OCI-LY1 (cell line): Measurements from ENCODE around the gene S100A14.
"Not testable (repeated sequence)": the region's sequence is repeated elsewhere in the genome, so short reads cannot be mapped to it uniquely, and the experiment has no call there.

ENCODE experiments used
- H2AFZ ChIP-seq: fragments of 200-600 bp; sonication (generic), shearing (Covaris generic); 2 replicates; pipeline ENCODE4 v1.6.0; 2014; ENCODE audit warnings: antibody characterized with exemption, mild to moderate bottlenecking, low read length
- H3F3A ChIP-seq: fragments of 200-600 bp; sonication (generic), shearing (Covaris generic); 2 replicates; pipeline ENCODE4 v1.6.0; 2014; ENCODE audit warnings: mild to moderate bottlenecking, antibody characterized with exemption, low read length, moderate library complexity; ENCODE audit not compliant: insufficient read depth
- H3K27ac ChIP-seq: fragments of 200-600 bp; sonication (generic); 2 replicates; pipeline ENCODE4 v1.5.1; 2014; ENCODE audit warnings: low read length, mixed run types, mild to moderate bottlenecking, low read depth; ENCODE audit not compliant: poor library complexity, severe bottlenecking
- H3K27me3 ChIP-seq: fragments of 200-600 bp; sonication (generic); 2 replicates; pipeline ENCODE4 v1.6.0; 2014; ENCODE audit warnings: antibody characterized with exemption, mild to moderate bottlenecking, low read length, moderate library complexity; ENCODE audit not compliant: insufficient read depth
- H3K36me3 ChIP-seq: fragments of 200-600 bp; sonication (generic); 2 replicates; pipeline ENCODE4 v1.6.1; 2014; ENCODE audit warnings: mild to moderate bottlenecking, antibody characterized with exemption, low read length, moderate library complexity, mixed read lengths; ENCODE audit not compliant: insufficient read depth
- H3K4me1 ChIP-seq: fragments of 200-600 bp; sonication (generic); 2 replicates; pipeline ENCODE4 v1.5.1; 2014; ENCODE audit warnings: mild to moderate bottlenecking, low read length, moderate library complexity; ENCODE audit not compliant: insufficient read depth, severe bottlenecking
- H3K4me2 ChIP-seq: fragments of 200-600 bp; sonication (generic), shearing (Covaris generic); 2 replicates; pipeline ENCODE4 v1.6.1; 2014; ENCODE audit warnings: low read length
- H3K4me3 ChIP-seq: fragments of 200-600 bp; sonication (generic); 2 replicates; pipeline ENCODE4 v1.5.1; 2014; ENCODE audit warnings: low read length, low read depth, mild to moderate bottlenecking, mixed read lengths; ENCODE audit not compliant: poor library complexity, severe bottlenecking
- H3K79me2 ChIP-seq: fragments of 200-600 bp; shearing (Covaris generic); 2 replicates; pipeline ENCODE4 v1.6.1; 2016; ENCODE audit warnings: mixed run types, low read length, mixed read lengths; ENCODE audit not compliant: insufficient read depth
- H3K9ac ChIP-seq: fragments of 200-600 bp; sonication (generic), shearing (Covaris generic); 2 replicates; pipeline ENCODE4 v1.6.1; 2014; ENCODE audit warnings: mild to moderate bottlenecking, low read length, mixed read lengths
- H3K9me2 ChIP-seq: fragments of 200-600 bp; sonication (generic), shearing (Covaris generic); 2 replicates; pipeline ENCODE4 v1.6.1; 2014; ENCODE audit warnings: low read depth, mild to moderate bottlenecking, low read length, mixed read lengths
- H3K9me3 ChIP-seq: fragments of 200-600 bp; shearing (Covaris generic); 2 replicates; pipeline ENCODE4 v1.6.1; 2014; ENCODE audit warnings: low read length, mixed read lengths
- H4K20me1 ChIP-seq: fragments of 200-600 bp; sonication (generic), shearing (Covaris generic); 2 replicates; pipeline ENCODE4 v1.6.0; 2016; ENCODE audit warnings: mild to moderate bottlenecking, low read length; ENCODE audit not compliant: insufficient read depth
- EZH2 ChIP-seq: fragments of 200-600 bp; sonication (generic), shearing (Covaris generic); IDR thresholded peaks from 2 replicates; pipeline ENCODE4 v1.8.0; 2017; ENCODE audit warnings: borderline replicate concordance, mixed run types, mild to moderate bottlenecking, antibody characterized with exemption, low read length, moderate library complexity, mixed read lengths
- TF ChIP-seq, protein P1 (sequence below): fragments of 200-600 bp; sonication (generic), shearing (Covaris generic); IDR thresholded peaks from 2 replicates; pipeline ENCODE4 v1.5.1; 2017; ENCODE audit warnings: mild to moderate bottlenecking, antibody characterized with exemption, low read length, moderate library complexity, mixed read lengths

S100A14 gene

DNA sequence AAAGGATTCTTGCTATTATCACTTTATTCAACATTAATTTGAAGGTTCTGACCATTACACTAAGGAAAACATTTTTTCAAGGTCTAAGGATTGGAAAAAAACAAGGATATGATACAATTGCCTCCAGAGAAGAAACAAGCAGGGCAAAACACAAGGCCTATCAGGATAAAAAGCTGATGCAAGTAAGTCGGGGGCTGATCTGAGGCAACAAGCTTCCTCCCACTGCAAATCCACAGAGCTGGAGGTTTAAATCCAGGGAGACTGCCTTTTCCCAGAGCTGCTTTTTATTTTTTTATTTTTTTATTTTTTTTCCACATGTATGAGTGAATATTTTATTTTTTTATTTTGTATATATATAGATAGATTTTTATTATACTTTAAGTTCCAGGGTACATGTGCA lies 31.1 kb downstream of the S100A14 start:
- Histone ChIP-seq H3F3A (no peaks in the 10 kb centered on the region), H3K79me2 (no peaks in the 10 kb centered on the region), H4K20me1 (no peaks in the 10 kb centered on the region), H3K36me3 (no peaks in the 10 kb centered on the region), H3K4me3 (no peak overlapping the region), H2AFZ (no peak overlapping the region), H3K27ac (no peak overlapping the region), H3K4me1 (no peaks in the 10 kb centered on the region), H3K27me3 (no peaks in the 10 kb centered on the region), H3K9me3 (no peaks in the 10 kb centered on the region), H3K9me2 (no peaks in the 10 kb centered on the region; the same call in 1 of the 2 replicates), H3K9ac (no peak overlapping the region), H3K4me2 (no peak overlapping the region)
- TF ChIP-seq, protein P1, sequence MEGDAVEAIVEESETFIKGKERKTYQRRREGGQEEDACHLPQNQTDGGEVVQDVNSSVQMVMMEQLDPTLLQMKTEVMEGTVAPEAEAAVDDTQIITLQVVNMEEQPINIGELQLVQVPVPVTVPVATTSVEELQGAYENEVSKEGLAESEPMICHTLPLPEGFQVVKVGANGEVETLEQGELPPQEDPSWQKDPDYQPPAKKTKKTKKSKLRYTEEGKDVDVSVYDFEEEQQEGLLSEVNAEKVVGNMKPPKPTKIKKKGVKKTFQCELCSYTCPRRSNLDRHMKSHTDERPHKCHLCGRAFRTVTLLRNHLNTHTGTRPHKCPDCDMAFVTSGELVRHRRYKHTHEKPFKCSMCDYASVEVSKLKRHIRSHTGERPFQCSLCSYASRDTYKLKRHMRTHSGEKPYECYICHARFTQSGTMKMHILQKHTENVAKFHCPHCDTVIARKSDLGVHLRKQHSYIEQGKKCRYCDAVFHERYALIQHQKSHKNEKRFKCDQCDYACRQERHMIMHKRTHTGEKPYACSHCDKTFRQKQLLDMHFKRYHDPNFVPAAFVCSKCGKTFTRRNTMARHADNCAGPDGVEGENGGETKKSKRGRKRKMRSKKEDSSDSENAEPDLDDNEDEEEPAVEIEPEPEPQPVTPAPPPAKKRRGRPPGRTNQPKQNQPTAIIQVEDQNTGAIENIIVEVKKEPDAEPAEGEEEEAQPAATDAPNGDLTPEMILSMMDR = no peak
- TF ChIP-seq EZH2 = no peak

DNA sequence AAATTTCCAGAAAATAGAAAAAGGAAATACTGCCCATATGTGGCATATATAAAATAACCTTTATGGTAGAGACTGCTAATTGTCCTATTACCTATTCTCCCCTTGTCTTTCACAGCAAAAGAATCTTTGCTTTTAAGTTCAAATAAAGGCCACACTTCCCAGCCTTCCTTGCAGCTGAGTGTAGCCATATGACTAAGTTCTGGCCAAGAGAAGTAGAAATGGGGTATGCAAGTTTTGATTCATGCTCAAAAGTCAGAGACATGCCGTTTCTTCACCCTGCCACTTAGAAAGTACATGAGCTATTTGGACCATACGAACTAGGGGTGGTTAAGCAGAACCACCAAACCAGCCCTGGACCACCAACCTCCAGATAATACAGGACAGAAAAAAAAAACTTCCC lies 32.1 kb downstream of the S100A14 start:
- Histone ChIP-seq H3K9ac (no peak overlapping the region), H3K4me3 (no peak overlapping the region), H3K27ac (no peak overlapping the region)

DNA sequence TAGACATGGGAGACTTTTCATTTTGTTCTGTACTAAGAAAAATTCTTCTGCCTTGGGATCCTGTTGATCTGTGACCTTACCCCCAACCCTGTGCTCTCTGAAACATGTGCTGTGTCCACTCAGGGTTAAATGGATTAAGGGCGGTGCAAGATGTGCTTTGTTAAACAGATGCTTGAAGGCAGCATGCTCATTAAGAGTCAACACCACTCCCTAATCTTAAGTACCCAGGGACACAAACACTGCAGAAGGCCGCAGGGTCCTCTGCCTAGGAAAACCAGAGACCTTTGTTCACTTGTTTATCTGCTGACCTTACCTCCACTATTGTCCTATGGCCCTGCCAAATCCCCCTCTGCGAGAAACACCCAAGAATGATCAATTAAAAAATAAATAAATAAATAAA lies 32.6 kb downstream of the S100A14 start:
- not testable (repeated sequence) for H4K20me1 ChIP-seq, H3K36me3 ChIP-seq, H2AFZ ChIP-seq, H3K79me2 ChIP-seq, H3K4me1 ChIP-seq, H3K4me3 ChIP-seq, H3F3A ChIP-seq, H3K27me3 ChIP-seq, H3K9me3 ChIP-seq, H3K9ac ChIP-seq, H3K4me2 ChIP-seq, H3K27ac ChIP-seq, H3K9me2 ChIP-seq

More for the DNA sequence above, 32.1 kb downstream of the S100A14 start:
- H3F3A ChIP-seq = no peaks in the 10 kb centered on the region
- H4K20me1 ChIP-seq = no peaks in the 10 kb centered on the region
- H3K4me2 ChIP-seq = no peak overlapping the region
- H3K79me2 ChIP-seq = no peaks in the 10 kb centered on the region
- no peak overlapping the region for H2AFZ ChIP-seq
- TF ChIP-seq, protein P1 = no peak
- TF ChIP-seq EZH2 = no peak
- H3K9me2 ChIP-seq = no peaks in the 10 kb centered on the region; the same call in 1 of the 2 replicates
- no peaks in the 10 kb centered on the region for H3K4me1 ChIP-seq
- H3K27me3 ChIP-seq = no peaks in the 10 kb centered on the region
- H3K9me3 ChIP-seq = no peaks in the 10 kb centered on the region
- no peaks in the 10 kb centered on the region for H3K36me3 ChIP-seq

DNA sequence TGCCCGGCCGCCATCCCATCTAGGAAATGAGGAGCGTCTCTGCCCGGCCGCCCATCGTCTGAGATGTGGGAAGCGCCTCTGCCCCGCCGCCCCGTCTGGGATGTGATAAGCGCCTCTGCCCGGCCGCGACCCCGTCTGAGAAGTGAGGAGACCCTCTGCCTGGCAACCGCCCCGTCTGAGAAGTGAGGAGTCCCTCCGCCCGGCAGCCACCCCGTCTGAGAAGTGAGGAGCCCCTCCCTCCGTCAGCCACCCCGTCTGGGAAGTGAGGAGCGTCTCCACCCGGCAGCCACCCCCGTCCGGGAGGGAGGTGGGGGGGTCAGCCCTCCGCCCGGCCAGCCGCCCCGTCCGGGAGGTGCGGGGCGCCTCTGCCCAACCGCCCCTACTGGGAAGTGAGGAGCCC lies 33.3 kb downstream of the S100A14 start:
- H3K9me3 ChIP-seq, H3K27ac ChIP-seq, H3F3A ChIP-seq, H3K36me3 ChIP-seq, H3K4me1 ChIP-seq, H4K20me1 ChIP-seq, H3K9me2 ChIP-seq, H3K27me3 ChIP-seq, H2AFZ ChIP-seq, H3K4me3 ChIP-seq, H3K4me2 ChIP-seq, H3K9ac ChIP-seq, H3K79me2 ChIP-seq: not testable (repeated sequence)
